Ishikawa (cell line): ENCODE data around the gene LILRB2.

Experiments
- CREB1 ChIP-seq: IDR thresholded peaks from 2 replicates; pipeline ENCODE4 v1.6.1; 2012; ENCODE audit warnings: low read depth
- EGR1 ChIP-seq: IDR thresholded peaks from 2 replicates; pipeline ENCODE4 v1.6.1; 2012
- EP300 ChIP-seq: IDR thresholded peaks from 2 replicates; pipeline ENCODE4 v1.6.1; 2012; ENCODE audit warnings: borderline replicate concordance
- FOXM1 ChIP-seq: IDR thresholded peaks from 2 replicates; pipeline ENCODE4 v1.6.1; 2012; ENCODE audit warnings: low read depth, borderline replicate concordance
- MAX ChIP-seq: IDR thresholded peaks from 2 replicates; pipeline ENCODE4 v1.6.1; 2012
- NFIC ChIP-seq: IDR thresholded peaks from 2 replicates; pipeline ENCODE4 v1.6.1; 2012
- RAD21 ChIP-seq: IDR thresholded peaks from 2 replicates; pipeline ENCODE4 v1.6.1; 2012; ENCODE audit warnings: low read depth
- REST ChIP-seq: IDR thresholded peaks from 2 replicates; pipeline ENCODE4 v1.6.1; 2012; ENCODE audit warnings: low read depth, mild to moderate bottlenecking
- TAF1 ChIP-seq: IDR thresholded peaks from 2 replicates; pipeline ENCODE4 v1.6.1; 2012; ENCODE audit warnings: low read depth, mild to moderate bottlenecking
- TCF12 ChIP-seq: IDR thresholded peaks from 2 replicates; pipeline ENCODE4 v1.6.1; 2012; ENCODE audit warnings: low read depth

- TF ChIP-seq TAF1: no peak
- no peak for TF ChIP-seq MAX
- no peak for TF ChIP-seq REST
- TF ChIP-seq EGR1: no peak
- TF ChIP-seq FOXM1: no peak
- no peak for TF ChIP-seq EP300
- no peak for TF ChIP-seq RAD21
- TF ChIP-seq CREB1: no peak
- no peak for TF ChIP-seq NFIC
- no peak for TF ChIP-seq TCF12
These were observed 28.1 kb downstream of the LILRB2 start for GRCh38 chr19:54252845-54253244.
